ENCODE results near the gene ERP44.
A peak's percentile ranks its signal among the peaks of the same experiment; 100 is the strongest.
"Not testable (repeated sequence)": the region's sequence is repeated elsewhere in the genome, so short reads cannot be mapped to it uniquely, and the experiment has no call there.

Gene ERP44

DNA sequence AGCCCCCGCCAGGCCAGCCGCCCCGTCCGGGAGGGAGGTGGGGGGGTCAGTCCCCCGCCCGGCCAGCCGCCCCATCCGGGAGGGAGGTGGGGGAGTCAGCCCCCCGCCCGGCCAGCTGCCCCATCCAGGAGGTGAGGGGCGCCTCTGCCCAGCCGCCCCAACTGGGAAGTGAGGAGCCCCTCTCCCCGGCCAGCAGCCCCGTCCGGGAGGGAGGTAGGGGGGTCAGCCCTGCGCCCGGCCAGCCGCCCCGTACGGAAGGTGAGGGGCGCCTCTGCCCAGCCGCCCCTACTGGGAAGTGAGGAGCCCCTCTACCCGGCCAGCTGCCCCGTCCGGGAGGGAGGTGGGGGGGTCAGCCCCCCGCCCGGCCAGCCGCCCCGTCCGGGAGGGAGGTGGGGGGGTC, 30.8 kb downstream of the ERP44 start:
- not testable (repeated sequence) for DNase-seq (ENCODE audit: low spot score)

DNA sequence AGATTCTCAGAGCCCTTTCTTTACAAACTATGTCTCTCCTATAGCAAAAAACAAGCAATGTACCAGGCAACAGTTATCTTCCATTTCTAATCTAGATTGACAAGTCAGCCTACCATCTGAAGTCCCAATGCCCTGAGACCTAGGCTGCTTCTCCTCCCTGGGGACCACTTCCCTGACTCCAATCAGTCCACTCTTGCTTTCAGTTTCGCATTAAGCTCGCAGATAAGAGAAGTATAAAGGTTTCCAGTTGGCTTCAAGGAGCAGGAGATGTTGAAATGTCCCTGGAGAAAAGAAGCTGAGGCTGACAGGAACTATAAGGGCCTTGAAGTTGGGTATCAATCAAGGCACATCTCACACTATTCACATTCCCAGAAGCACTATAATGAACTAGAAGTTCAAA, 32.3 kb downstream of the ERP44 start:
- DNase-seq (ENCODE audit: low spot score): peak; percentile 18

DNA sequence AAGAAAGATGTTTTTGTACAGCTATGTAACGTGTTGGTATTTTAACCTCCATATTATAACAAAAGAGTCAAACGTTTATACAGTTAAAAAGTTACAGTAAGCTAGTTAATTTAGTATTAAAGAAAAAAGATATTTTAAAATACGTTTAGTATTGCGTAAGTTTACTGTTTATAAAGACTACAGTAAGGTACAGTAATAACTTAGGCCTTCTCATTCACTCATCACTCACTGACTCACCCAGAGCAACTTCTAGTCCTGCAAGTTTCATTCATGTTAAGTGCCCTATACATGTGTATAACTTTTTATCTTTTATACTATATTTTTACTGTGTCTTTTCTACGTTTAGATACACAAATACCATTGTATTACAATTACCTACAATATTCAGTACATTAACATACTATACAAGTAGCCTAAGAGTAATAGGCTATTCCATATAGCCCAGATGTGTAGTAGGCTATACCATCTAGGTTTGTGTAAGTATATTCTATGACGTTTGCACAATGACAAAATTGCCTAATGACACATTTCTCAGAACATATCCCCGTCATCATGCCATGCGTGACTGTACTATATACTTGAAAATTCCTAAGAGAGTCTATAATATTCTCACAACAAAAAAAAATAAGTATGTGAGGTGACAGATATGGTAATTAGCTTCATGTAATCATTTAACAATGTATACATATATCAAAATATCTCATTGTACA, 33.8 kb downstream of the ERP44 start:
- DNase-seq (ENCODE audit: low spot score): no peak

DNA sequence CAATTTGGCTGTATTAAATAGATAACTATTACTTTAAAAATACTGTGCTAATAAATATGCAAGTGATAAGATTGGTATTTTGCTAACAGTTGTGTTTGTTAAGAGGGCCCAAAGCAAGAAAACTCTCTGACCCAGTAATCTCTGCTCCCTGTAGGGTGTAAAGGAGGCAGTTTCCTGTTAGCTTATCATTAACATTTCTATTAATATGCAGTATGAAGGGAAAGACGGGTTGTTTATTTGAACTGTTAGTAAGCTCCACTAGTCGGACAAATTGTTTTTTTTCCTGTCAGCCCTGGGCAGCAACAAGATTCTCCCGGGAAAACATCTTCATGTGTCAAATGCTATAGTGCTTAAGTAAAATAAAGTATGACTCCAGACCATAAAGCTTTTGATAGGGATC, 35.6 kb downstream of the ERP44 start:
- DNase-seq (ENCODE audit: low spot score): no peak

DNA sequence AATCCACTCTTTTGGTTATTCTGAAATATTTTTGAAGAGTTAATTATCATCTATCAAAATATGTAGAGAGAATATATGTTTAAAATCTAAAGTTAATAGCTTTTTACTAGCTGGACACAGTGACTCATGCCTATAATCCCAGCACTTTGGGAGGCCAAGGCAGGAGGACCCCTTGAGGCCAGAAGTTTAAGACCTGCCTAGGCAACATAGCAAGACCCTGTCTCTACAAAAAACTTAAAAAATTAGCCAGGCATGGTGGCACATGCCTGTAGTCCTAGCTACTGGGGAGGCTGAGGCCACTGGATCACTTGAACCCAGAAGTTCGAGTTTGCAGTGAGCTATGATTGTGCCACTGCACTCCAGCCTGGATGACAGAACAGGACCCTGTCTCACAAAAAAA, 36.1 kb downstream of the ERP44 start:
- not testable (repeated sequence) for DNase-seq (ENCODE audit: low spot score)

DNA sequence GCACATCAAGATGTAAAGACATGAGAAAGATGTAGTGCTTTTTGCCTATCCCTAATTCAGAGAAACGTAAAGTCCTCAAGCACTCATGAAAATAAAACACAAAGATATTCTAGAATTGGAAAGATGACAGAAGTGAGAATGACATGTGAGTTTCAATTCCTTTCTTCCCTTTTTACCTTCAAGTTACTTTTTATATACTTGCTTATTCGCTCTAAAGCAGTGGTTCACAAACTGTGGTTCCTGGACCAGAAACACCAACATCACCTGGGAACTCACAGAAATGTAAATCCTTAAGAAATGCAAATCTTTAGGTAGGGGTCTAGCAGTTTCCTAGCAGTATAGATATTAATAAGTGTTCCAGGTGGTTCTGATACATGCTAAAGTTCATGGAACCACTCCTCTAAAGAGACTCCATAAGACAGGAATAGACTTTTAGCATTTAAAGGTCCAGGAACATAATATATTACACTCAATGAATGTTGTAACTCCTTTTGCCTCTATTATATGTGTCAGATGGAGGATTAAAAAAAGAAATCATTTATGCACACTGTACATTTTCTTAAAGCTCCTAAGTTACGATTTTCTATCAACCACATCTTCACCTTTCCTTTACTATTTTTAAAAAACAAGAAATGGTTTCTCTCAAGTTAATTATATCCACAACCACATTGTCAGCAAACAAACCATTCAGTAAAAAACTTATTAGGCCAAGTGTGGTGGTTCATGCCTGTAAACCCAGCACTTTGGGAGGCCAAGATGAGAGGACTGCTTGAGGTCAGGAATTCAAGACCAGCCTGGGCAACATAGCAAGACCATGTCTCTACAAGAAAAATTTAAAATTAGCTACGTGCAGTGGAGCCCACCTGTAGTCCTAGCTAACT, 39.9 kb downstream of the ERP44 start:
- DNase-seq (ENCODE audit: low spot score): no peak

DNA sequence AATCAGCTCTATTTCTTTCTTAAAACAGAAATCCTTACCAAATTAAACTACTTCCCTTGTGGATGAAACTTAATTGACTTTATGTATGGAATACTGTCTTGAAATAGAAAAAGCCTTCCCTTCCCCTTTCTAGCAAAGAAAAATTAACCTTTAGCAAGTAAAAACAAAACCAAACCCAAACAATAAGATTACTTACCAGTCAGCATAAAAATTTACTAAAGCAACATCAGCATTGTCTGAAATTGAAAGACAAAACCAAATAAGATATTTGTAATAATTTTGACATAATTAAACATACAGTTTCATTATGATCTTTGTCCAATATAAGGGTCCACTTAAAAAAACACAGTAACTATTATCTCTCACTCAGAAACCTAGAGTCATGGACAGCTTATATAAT, 41.2 kb downstream of the ERP44 start:
- no peak for DNase-seq (ENCODE audit: low spot score)

DNA sequence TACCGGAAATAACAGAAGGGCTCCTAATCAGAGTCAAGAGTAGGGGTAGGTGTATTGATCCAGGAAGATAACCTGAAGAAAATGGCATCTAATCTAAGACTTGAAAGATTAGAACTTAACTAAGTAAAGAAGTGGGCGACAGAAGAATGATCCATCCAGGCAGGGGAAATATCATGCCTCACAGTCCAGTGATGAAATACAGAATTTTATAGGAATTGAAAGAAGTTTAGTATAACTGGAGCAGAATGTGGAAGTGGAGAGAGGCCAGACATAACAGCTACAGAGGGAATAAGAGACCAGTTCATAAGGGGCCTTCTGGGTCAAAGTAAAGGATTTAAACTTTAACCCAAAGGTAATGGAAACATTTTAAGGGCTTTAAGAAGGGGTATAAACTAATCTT, 42.2 kb downstream of the ERP44 start:
- DNase-seq (ENCODE audit: low spot score): no peak

DNA sequence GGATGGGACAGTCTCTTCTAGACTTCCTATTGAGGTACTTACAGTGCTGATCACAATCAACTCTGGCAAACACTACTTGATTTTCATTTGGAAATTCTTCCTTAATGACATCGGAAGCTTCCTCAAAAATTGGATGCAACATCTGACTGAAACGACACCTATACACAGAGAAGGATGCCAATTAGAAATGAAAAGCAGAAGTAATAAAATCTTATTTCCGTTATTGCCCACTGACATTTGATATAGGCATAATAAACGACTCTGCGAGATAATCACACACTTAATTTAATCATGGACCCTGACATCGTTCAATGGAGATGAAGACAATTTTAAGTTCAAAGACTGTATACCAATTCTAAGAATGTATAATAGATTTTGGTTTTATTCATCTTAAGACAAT, 46.4 kb downstream of the ERP44 start:
- no peak for DNase-seq (ENCODE audit: low spot score)

DNA sequence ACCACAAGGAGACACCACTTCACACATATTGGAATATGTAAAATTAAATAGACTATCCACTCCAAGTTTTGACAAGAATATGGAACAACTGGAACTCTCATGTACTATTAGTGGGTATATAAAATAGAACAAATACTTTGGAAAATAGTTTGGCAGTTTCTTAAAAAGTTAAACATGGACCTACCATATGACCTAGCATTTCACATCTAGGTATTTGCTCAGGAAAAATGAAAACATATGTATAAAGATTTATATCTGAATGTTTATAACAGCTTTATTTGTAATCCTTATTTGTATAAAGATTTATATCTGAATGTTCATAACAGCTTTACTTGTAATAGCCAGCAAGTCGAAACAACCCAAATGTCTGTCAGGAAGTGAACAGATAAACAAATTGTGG, 49.2 kb downstream of the ERP44 start:
- DNase-seq (ENCODE audit: low spot score): no peak

DNA sequence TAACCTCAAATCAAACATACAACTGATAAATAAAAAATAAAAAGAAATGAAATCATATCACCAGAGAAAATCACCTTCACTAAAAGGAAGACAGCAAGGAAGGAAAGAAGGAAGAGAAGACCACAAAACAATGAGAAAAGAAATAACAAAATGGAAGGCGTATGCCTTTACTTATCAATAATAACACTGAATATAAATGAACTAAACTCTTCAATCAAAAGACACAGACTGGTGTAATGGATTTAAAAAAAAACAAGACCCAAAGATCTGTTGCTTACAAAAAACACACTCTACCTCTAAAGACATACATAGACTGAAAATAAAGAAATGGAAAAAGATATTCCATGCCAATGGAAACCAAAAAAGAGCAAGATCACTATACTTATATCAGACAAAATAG, 60.3 kb downstream of the ERP44 start:
- no peak for DNase-seq (ENCODE audit: low spot score)

DNA sequence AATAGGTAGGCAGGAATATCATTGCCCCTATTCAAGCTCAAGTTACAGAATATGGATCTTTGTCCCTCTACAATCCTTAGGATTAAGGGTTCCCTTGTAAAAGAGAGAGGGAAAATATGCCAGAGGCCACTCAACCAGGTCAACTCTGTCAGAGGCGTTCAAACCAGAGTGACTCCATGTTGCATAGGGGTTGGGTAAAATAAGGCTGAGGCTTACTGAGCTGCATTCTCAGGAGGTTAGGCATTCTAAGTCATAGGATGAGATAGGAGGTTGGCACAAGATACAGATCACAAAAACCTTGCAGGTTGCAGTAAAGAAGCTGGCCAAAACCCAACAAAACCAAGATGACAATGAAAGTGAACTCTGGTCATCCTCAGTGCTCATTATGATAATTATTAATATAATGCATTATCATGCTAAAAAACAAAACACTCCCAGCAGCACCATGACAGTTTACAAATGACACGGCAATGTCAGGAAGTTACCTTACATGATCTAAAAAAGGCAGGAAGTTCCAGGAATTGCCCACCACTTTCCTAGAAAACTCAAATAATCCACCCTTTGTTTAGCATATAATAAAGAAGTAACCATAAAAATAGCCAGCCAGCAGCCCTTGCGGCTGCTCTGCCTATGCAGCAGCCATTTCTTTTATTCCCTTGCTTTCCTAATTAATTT, 64.8 kb downstream of the ERP44 start:
- peak; percentile 6 for DNase-seq (ENCODE audit: low spot score)

DNA sequence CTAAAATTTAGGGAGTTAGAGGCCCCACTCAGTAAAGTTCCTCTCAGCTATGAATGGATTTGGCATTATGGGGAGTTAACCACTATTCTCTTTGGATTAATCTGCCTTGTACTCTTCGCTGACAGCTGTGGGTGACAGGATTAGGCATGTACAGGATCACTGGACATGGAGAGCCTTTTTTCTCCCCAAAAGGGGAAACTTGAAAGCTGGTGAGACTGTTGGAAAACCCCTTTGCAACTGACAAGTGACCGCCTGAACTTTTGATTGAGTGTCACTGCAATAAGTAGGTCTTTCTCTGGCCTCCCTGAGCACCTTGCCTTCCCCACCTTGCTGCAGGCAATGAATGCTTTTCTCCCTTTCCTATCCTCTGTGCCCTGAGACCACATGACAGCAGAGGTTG, 68.3 kb downstream of the ERP44 start:
- DNase-seq (ENCODE audit: low spot score): no peak

DNA sequence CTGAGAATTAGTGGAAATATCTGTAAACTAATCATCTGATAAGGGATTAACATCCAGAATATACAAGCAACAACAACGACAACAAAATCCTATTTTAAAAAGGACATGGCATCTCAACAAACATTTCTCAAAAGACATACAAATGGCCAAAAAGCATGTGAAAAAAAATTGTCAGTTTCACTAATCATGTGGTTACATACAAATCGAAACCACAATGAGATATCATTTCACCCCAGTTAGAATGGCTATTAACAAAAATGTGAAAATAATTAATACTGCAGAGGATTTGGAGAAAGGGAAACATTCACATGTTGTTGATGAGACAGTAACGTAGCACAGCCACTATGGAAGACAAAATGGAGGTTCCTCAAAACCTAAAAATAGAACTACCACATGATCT, 69.5 kb downstream of the ERP44 start:
- no peak for DNase-seq (ENCODE audit: low spot score)

DNA sequence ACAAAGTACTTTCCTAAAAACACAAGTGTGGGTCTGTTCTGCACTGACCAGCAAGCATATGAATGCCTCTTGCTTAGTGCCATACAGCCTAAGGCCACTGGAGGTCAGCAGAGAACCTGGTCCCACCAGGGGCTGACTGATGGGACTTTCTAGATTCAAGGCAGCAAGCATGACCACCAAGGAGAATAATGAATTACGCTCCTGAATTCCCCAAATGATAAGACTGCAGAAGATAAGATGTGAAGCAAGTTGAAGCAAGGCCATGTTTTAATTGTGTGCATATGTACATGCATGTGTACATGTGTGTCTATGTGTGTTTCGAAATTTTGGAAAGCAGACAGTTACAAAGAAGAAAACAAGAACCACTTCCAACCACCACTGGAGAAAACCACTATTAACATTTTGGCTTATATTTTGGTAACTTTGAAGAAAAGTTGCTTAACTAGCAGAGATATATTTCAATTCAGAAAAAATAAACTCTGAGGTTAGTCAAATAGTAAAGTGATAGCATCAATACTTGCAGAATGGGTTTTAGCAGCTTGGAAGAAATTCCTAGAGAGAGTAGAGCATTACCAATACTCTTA, 70.5 kb downstream of the ERP44 start:
- peak; percentile 81 for DNase-seq (ENCODE audit: low spot score)

DNA sequence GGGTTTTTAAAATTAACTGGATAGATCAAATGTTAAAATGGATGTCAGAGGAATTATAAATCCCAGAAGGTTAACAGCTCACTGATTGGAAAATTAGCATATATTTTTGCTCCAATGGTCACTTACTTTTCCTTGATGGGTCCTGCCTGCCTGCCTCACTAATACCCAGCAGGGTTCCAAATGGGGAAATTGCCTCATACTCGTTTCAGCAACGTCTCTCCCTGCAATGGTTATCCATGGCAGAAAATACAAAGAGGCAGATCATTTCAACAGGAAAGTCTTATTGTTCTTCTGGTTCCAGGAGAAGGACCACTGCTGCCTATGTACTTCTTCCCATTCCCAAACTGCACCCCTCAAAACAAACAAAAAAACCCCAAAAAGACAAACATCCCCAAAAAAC, 71.3 kb downstream of the ERP44 start:
- no peak for DNase-seq (ENCODE audit: low spot score)

DNA sequence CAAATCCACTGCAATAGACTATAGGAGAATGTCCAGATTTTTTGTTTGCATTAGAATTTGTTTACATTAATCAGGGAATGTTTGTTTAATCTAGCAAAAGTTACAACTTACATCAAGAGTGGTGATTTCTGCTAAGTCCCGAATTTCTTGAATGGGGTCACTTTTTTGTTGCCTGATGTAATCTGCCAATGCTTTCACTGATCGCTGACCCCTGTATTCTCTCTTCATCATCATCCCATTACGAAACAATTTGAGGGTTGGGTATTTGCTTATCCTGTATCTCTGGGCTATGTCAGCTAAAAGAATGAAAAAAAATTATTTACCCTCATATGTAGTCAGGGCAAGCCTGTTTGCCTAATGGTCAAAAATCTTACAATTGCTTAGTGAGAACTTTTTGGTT, 76.9 kb downstream of the ERP44 start:
- no peak for DNase-seq (ENCODE audit: low spot score)

DNA sequence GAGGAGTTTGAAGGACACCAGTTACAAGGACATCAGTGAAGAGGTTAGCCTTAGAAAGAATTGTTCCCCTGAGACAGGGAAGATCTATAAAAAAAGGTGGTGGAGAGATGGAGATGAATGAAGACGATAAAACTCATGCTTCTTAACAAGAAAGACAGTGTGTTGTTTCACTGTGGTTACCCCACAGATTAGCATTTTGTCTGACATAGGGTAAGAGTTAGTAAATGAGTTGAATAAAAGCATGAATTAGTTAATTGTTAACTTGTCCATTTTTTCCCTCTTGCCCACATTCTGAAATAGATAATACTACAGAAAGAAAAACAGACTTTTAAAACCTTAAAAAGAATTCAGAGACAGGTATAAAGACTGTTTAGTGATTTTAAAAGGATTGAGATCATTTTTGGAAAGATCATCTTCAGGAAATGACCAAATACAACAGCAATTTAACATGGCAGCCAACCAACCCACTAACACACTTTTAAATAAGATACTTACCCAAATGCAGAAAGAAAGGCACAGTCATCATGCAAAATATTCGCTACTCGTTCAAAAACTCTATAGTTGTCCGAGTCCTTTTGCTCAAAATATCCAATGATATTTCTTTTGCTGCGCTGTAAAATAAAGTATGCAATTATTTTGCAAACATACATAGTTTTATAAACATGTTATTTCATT, 78.5 kb downstream of the ERP44 start:
- peak; percentile 39 for DNase-seq (ENCODE audit: low spot score)

DNA sequence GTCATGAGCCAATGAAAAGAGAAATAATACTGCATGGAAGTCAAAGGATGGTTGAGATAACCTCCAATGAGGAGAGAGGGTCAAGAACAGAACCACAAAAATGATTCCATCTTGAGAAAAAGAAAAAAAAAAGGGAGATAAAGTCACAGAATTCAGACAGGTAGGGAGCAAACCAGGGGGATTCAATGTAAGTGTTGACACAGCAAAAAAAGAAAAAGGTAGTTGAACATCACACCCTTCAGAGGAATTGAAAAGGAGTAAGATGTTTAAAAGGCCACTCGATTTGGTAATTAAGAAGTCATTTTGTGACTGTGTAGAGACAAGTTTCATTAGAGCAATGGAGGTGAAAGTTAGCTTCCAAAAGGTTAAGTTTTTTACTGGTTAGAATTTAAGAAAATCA, 79.3 kb downstream of the ERP44 start:
- DNase-seq (ENCODE audit: low spot score): no peak

DNA sequence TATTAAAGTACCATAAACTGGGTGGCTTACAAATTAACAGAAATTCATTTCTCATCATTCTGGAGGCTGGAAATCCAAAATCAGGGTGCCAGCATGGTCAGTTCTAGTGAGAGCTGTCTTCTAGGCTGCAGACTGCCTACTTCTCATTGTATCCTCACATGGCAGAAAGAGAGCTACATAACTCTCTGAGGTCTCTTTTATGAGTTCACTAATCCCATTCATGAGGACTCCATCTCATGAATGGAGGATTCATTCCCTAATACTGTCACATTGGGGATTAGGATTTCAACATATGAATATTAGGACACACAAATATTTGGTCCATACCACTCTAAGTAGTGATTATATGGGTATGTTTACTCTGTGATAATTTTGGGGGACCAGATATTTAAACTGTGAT, 84.0 kb downstream of the ERP44 start:
- DNase-seq (ENCODE audit: low spot score): no peak

DNA sequence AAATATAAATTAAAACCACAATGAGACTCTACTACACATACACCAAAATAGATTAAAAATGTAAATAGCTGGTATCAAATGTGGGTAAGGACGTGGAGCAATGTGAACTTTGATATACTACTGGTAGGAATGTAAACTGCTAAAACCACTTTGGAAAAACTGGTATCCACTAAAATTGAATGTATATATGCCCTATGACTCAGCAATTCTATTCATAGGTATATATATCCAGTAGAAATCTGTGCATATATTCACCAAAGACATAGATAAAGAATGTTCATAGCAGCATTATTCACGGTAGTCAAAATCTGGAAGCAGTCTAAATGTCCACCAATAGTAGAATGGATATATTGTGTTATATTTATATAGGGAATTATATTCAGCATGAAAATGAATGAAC, 85.2 kb downstream of the ERP44 start:
- DNase-seq (ENCODE audit: low spot score): no peak

DNA sequence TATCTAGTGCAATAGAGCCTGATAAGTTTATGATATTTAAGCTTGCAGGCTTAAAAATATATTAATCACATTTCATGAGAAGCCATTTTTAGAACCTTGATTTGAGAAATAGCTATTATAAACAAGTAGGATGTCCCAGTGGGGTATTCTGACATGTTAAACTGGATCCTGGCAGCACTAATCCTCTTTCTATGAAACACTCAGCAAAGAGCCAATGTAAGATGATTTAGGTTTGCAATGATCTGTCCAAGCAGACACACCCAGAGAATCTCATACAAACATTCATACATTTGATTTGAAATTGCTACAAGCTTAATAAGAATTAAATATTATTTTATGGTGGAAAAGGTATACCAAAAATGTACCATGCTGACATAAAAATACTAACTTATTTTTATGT, 86.5 kb downstream of the ERP44 start:
- no peak for DNase-seq (ENCODE audit: low spot score)

Measured in COLO829 (cell line).